Ovary (tissue), 9 donors: ENCODE measurements around the gene SLC35A2. TPM values are rescaled to one million over a fixed set of nuclear protein-coding genes. Genes with fewer than 3 reads are reported as not detected.

Experiments
- DNase-seq, 5 donors: peaks; one replicate each; pipeline ENCODE4 v3.0.0-alpha.2; 2019 to 2020
- H3K27ac ChIP-seq, 2 donors: fragments of 200-600 bp; one replicate each; pipeline versions ENCODE4 v1.5.1 to v1.8.0; 2019 to 2022
- H3K27me3 ChIP-seq: fragments of 200-600 bp; one replicate; pipeline ENCODE4 v1.8.0; 2022
- H3K36me3 ChIP-seq: fragments of 200-600 bp; sonication (generic); one replicate; pipeline ENCODE4 v1.5.1; 2019
- H3K4me1 ChIP-seq: one replicate; pipeline ENCODE4 v1.8.1; 2013; ENCODE audit warnings: mild to moderate bottlenecking, moderate library complexity; ENCODE audit not compliant: insufficient read depth
- H3K4me3 ChIP-seq: fragments of 200-600 bp; sonication (generic); one replicate; pipeline ENCODE4 v1.5.1; 2017
- H3K9me3 ChIP-seq, 2 donors: fragments of 200-600 bp in 1 of 2; sonication (generic) in 1 of 2; one replicate each; pipeline versions ENCODE4 v1.5.1 to v1.8.1; 2013 to 2019; ENCODE audit warnings: mild to moderate bottlenecking in 1 of 2, moderate library complexity in 1 of 2
- EP300 ChIP-seq: sonication (generic); formaldehyde crosslinking; IDR thresholded peaks from one replicate; pipeline ENCODE4 v1.6.1; 2017; ENCODE audit warnings: antibody characterized with exemption
- POLR2A ChIP-seq: fragments of 450-650 bp; IDR thresholded peaks from one replicate; pipeline ENCODE4 v1.6.1; 2017; ENCODE audit warnings: antibody characterized with exemption, mild to moderate bottlenecking, moderate library complexity
- WGBS, 3 donors: extraction: QIAGEN DNeasy Blood & Tissue Kit in 1 of 3; methylation state at CpG; one replicate each; pipeline versions ENCODE4 v1.1.5 to v1.1.7; 2013 to 2017; 5-methylcytosine and 5-hydroxymethylcytosine counted together
- intact Hi-C, 4 donors: fragments of 100-400 bp; cut with DNase I; formaldehyde crosslinking; loops; one replicate each; pipeline versions ENCODE4 v1.11.0 to v1.15.1; 2022 to 2023
- polyA plus RNA-seq, 2 donors: library from polyadenylated mRNA; stranded (reverse); fragments of 200-250 nt in 1 of 2; fragments of 350-450 nt in 1 of 2; fragmentation: Illumina TruSeq in 1 of 2; extraction: RNeasy Lipid Tissue Mini Kit (QIAGEN cat#74804) in 1 of 2; gene quantifications; one replicate each; pipeline ENCODE4 v1.2.3, GENCODE V29; 2013 to 2014
- total RNA-seq, 7 donors: library from RNA; depleted of rRNA in 2 of 7; stranded (reverse); fragments of >200 nt in 2 of 7; fragmentation: NEBNext Ultra II Directional in 3 of 7; extraction: Animal tissue kit (Norgen Biotek cat#: 25700) in 3 of 7; gene quantifications; one replicate each; pipeline versions ENCODE4 v1.1.0 to v1.2.4, GENCODE V29; 2016 to 2023
- TF ChIP-seq, protein P1 (sequence below), 3 donors: fragments of 450-650 bp in 2 of 3; fragments of 200-600 bp in 1 of 3; IDR thresholded peaks; one replicate each; pipeline versions ENCODE4 v1.5.1 to v1.8.0; 2016 to 2022; ENCODE audit warnings: antibody characterized with exemption in 3 of 3, mild to moderate bottlenecking in 1 of 3
- donor health status: DM: no; HTN: no; CAD: no; lungs with moderate emphysema.
- donor health status: DM: no; HTN: no; CAD: no.
- donor health status: Bipolar disorder and iron deficiency.
- donor health status: DM: yes; HTN: yes; CAD: no.
- donor health status: DM: no; HTN: no; CAD: no.
- donor health status: DM: yes; HTN: yes; CAD: no.

The SLC35A2 gene
- total and polyA plus RNA-seq, 9 donors = 8.2 to 18.8 (median 12.5) TPM

DNA sequence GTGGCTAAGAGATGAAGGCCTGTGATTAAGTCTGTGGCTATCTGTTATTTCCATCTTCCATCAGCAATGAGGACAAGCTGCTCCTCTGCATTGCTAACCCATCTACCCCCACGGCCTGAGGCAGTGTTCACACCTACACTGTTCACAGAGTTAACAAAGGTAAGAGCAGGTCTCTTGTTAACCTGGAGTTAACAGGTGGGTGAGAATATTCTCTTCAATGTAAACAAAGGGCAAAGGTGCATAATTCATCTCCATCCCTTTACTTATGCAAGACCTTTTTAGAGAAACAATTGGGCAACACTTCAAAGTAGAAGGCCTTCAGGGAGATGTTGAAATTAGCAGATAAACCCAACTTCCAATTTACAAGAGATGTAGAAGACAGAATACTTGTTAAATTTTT, 2.8 kb downstream of the SLC35A2 start:
- no peak for DNase-seq
- Histone ChIP-seq H3K9me3 (no peaks in the 10 kb centered on the region), H3K36me3 (no peaks in the 10 kb centered on the region), H3K27ac (no peak overlapping the region), H3K27me3 (no peaks in the 10 kb centered on the region), H3K4me3 (no peak overlapping the region), H3K4me1 (peaks cover 2% of the 10 kb centered on the region)
- intact Hi-C loops = no loop called here
- TF ChIP-seq EP300 = no peak
- TF ChIP-seq, protein P1, sequence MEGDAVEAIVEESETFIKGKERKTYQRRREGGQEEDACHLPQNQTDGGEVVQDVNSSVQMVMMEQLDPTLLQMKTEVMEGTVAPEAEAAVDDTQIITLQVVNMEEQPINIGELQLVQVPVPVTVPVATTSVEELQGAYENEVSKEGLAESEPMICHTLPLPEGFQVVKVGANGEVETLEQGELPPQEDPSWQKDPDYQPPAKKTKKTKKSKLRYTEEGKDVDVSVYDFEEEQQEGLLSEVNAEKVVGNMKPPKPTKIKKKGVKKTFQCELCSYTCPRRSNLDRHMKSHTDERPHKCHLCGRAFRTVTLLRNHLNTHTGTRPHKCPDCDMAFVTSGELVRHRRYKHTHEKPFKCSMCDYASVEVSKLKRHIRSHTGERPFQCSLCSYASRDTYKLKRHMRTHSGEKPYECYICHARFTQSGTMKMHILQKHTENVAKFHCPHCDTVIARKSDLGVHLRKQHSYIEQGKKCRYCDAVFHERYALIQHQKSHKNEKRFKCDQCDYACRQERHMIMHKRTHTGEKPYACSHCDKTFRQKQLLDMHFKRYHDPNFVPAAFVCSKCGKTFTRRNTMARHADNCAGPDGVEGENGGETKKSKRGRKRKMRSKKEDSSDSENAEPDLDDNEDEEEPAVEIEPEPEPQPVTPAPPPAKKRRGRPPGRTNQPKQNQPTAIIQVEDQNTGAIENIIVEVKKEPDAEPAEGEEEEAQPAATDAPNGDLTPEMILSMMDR (IDR thresholded peaks at IDR 0.05) = no peak
- no peak for TF ChIP-seq POLR2A
- 48 to 60% (median 56%) methylated on average over 1 of the region's 1 CpG for WGBS, 3 donors

DNA sequence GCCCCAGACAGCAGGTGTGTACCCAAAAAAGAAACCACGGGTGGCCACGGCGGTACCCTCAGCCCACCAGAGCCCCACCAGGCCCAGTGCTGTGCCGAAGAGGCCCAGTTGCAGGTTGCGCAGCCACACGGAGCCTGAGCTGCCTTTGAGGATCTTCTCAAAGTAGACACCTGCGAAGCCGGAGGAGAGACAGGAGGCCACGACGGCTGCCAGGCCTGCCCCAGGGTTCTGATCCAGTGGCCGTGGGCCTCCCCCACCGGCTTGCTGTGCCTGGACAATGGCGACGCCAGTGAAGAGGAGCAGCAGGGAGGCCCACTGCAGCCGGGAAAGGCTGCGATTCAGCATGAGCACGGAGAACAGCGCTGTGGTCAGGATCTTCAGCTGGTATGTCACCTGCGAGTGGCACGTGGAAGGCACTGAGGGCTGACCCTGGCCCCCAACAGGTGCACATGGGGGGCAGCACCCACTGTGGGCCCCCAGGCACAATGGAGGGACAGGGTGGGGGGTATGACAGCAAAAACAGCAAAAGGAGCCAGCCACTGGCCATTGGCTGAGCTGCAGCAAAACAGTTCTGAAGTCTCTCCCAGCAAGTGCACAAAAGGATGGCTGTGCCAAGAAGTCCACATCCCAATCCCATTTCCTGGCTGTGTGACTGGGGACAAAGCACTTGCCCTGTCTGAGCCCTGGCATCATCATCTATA, 6.2 kb downstream of the SLC35A2 start:
- no peak for TF ChIP-seq POLR2A
- no peak for TF ChIP-seq EP300
- TF ChIP-seq, protein P1 (IDR thresholded peaks at IDR 0.05) = no peak
- intact Hi-C loops = no loop called here
- H3K9me3 ChIP-seq = no peaks in the 10 kb centered on the region
- no peaks in the 10 kb centered on the region for H3K36me3 ChIP-seq
- no peak overlapping the region for H3K27ac ChIP-seq
- DNase-seq = no peak
- no peaks in the 10 kb centered on the region for H3K4me1 ChIP-seq
- 87 to 89% (median 87%) methylated on average over 19 to 20 of the region's 20 CpGs for WGBS, 3 donors
- no peaks in the 10 kb centered on the region for H3K27me3 ChIP-seq
- no peak overlapping the region for H3K4me3 ChIP-seq

DNA sequence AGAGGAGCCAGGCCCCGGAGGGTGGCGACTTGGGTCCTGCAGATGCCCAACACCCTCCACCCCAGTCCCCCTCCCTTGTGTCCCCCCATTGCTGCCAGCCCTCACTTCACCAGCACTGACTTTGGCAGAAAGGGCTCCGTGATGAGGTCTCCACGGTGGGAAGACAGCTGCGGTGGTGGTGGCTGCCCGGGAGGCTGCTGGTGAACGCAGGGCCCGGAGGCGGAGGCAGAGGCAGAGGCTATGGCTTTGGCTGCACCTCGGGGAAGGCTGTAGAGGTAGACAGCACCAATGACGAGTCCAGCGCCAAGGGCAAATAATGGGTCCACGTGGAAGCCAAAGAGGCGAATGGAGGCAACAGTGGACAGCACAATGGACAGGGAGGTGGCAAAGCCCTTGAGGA, 6.8 kb downstream of the SLC35A2 start:
- Histone ChIP-seq H3K27ac (no peak overlapping the region), H3K27me3 (no peaks in the 10 kb centered on the region), H3K4me3 (no peak overlapping the region), H3K4me1 (no peaks in the 10 kb centered on the region), H3K36me3 (no peaks in the 10 kb centered on the region), H3K9me3 (no peaks in the 10 kb centered on the region)
- no peak for DNase-seq
- WGBS, 3 donors = 80 to 82% (median 82%) methylated on average over 14 of the region's 14 CpGs
- TF ChIP-seq POLR2A (no peak), EP300 (no peak)
- TF ChIP-seq, protein P1 (IDR thresholded peaks at IDR 0.05) = no peak
- intact Hi-C loops = no loop called here

DNA sequence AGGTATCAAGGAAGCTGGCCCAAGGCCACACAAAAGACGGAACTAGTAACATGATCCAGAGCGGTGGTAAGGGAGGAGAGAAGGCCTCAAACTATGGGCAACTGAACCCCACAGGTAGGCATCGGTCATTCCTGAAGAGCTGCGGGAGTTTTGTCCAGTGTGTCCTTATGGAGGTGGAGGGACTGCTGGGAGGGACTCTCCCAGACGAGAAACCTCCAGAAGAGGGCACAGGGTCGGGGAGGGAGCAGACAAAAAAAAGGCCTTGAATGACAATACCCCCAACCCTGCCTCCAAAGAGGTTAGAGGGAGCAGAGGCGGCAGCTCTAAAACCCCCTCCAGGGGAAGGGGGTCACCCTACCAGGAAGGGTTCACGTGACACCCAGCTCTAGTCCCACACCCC, 7.3 kb downstream of the SLC35A2 start:
- Histone ChIP-seq H3K27ac (no peak overlapping the region), H3K4me3 (no peak overlapping the region), H3K9me3 (no peaks in the 10 kb centered on the region), H3K4me1 (no peaks in the 10 kb centered on the region), H3K36me3 (no peaks in the 10 kb centered on the region), H3K27me3 (no peaks in the 10 kb centered on the region)
- intact Hi-C loops = no loop called here
- no peak for DNase-seq
- WGBS, 3 donors = 69 to 78% (median 75%) methylated on average over 8 of the region's 8 CpGs
- TF ChIP-seq, protein P1 (IDR thresholded peaks at IDR 0.05) = no peak
- TF ChIP-seq EP300 (no peak), POLR2A (no peak)
